Skin of body (tissue), 2 donors: Measurements from ENCODE around the gene DNAJC10. TPM values are rescaled to one million over a fixed set of nuclear protein-coding genes. Genes with fewer than 3 reads are reported as not detected.
"Not testable (repeated sequence)": the region's sequence is repeated elsewhere in the genome, so short reads cannot be mapped to it uniquely, and the experiment has no call there.

ENCODE experiments used
- DNase-seq: peaks from one replicate; lab custom pipeline; 2025; lab: John Stamatoyannopoulos, UW
- total RNA-seq: library from RNA; depleted of rRNA; stranded (reverse); fragments of >200 nt; gene quantifications from one replicate; pipeline ENCODE4 v1.2.3, GENCODE V29; 2014

The DNAJC10 gene
- 55.6 TPM for total RNA-seq

GRCh38 chr2:182715892-182716649 is at the start of gene DNAJC10:
TSS of gene DNAJC10 (plus strand) at chr2:182716257. CDS start at chr2:182718087, 1,830 bp downstream.
- DNase-seq = peak; percentile 85

- DNase-seq = no peak
Observed at GRCh38 chr2:182666674-182667314, 49.3 kb upstream of the DNAJC10 start.

- no peak for DNase-seq
Observed at GRCh38 chr2:182667315-182667695, 48.8 kb upstream of the DNAJC10 start.

- no peak for DNase-seq
Observed at GRCh38 chr2:182668671-182669070, 47.4 kb upstream of the DNAJC10 start.

GRCh38 chr2:182672466-182673165 is 43.4 kb upstream of the DNAJC10 start:
- no peak for DNase-seq

GRCh38 chr2:182680837-182681236 is 35.2 kb upstream of the DNAJC10 start:
- DNase-seq = no peak

GRCh38 chr2:182682210-182682609 is 33.8 kb upstream of the DNAJC10 start:
- no peak for DNase-seq

- DNase-seq = no peak
Observed at GRCh38 chr2:182685559-182685958, 30.5 kb upstream of the DNAJC10 start.

GRCh38 chr2:182686763-182687162 is 29.3 kb upstream of the DNAJC10 start:
- DNase-seq = not testable (repeated sequence)

- DNase-seq = no peak
Observed at GRCh38 chr2:182694189-182694588, 21.9 kb upstream of the DNAJC10 start.

- DNase-seq = no peak
Observed at GRCh38 chr2:182695776-182696175, 20.3 kb upstream of the DNAJC10 start.

- DNase-seq = no peak
Observed at GRCh38 chr2:182698671-182699070, 17.4 kb upstream of the DNAJC10 start.

GRCh38 chr2:182705761-182706160 is 10.3 kb upstream of the DNAJC10 start:
- no peak for DNase-seq

GRCh38 chr2:182706751-182707150 is 9.3 kb upstream of the DNAJC10 start:
- no peak for DNase-seq

- no peak for DNase-seq
Observed at GRCh38 chr2:182713601-182714000, 2.5 kb upstream of the DNAJC10 start.

GRCh38 chr2:182715121-182715891 is 751 bp upstream of the DNAJC10 start:
- DNase-seq = peak; percentile 76

GRCh38 chr2:182716650-182716979 is 558 bp downstream of the DNAJC10 start:
- DNase-seq = no peak

- no peak for DNase-seq
Observed at GRCh38 chr2:182717416-182717815, 1.4 kb downstream of the DNAJC10 start.

GRCh38 chr2:182717816-182718215 is 1.8 kb downstream of the DNAJC10 start:
- no peak for DNase-seq

GRCh38 chr2:182718459-182718858 is 2.4 kb downstream of the DNAJC10 start:
- no peak for DNase-seq

GRCh38 chr2:182719116-182719515 is 3.1 kb downstream of the DNAJC10 start:
- DNase-seq = not testable (repeated sequence)

- no peak for DNase-seq
Observed at GRCh38 chr2:182724656-182725055, 8.6 kb downstream of the DNAJC10 start.
